SU-DHL-6 (cell line): ENCODE results near the gene ITPR1.

Source experiments
- EZH2phosphoT487 ChIP-seq: fragments of 200-600 bp; sonication (generic), shearing (Covaris generic); conservative IDR thresholded peaks from 2 replicates; pipeline ENCODE4 v1.6.1; 2018; ENCODE audit warnings: mild to moderate bottlenecking, antibody characterized with exemption, low read length, moderate library complexity, mixed read lengths
- TF ChIP-seq, protein P1 (sequence below): fragments of 200-600 bp; sonication (generic); IDR thresholded peaks from one replicate; pipeline ENCODE4 v1.5.1; 2017; ENCODE audit warnings: antibody characterized with exemption, mild to moderate bottlenecking, low read length, moderate library complexity; ENCODE audit not compliant: insufficient read depth, poor library complexity, severe bottlenecking

DNA sequence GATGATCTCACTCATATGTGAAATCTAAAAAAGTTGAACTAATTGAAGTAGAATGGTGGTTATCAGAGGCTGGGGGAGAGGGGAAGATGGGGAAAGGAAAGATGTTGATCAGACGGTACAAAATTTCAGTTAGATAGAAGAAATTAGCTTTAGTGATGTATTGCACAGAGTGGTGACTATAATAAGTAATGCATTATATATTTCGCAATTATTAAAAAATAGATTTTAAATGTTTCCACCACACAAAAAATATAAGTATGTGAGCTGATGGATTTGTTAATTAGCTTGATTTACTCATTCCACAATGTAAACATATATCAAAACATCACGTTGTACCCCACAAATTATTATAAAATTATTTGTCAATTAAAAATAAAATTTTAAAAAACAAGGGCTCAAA lies 34.2 kb upstream of the ITPR1 start:
- TF ChIP-seq, protein P1, sequence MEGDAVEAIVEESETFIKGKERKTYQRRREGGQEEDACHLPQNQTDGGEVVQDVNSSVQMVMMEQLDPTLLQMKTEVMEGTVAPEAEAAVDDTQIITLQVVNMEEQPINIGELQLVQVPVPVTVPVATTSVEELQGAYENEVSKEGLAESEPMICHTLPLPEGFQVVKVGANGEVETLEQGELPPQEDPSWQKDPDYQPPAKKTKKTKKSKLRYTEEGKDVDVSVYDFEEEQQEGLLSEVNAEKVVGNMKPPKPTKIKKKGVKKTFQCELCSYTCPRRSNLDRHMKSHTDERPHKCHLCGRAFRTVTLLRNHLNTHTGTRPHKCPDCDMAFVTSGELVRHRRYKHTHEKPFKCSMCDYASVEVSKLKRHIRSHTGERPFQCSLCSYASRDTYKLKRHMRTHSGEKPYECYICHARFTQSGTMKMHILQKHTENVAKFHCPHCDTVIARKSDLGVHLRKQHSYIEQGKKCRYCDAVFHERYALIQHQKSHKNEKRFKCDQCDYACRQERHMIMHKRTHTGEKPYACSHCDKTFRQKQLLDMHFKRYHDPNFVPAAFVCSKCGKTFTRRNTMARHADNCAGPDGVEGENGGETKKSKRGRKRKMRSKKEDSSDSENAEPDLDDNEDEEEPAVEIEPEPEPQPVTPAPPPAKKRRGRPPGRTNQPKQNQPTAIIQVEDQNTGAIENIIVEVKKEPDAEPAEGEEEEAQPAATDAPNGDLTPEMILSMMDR = no peak
- no peak for TF ChIP-seq EZH2phosphoT487
